Ovary (tissue), 9 donors: ENCODE results near the gene SPRED2. TPM values are rescaled to one million over a fixed set of nuclear protein-coding genes. Genes with fewer than 3 reads are reported as not detected.

Experiments used
- DNase-seq, 5 donors: peaks; one replicate each; pipeline ENCODE4 v3.0.0-alpha.2; 2019 to 2020
- H3K27ac ChIP-seq, 2 donors: fragments of 200-600 bp; one replicate each; pipeline versions ENCODE4 v1.5.1 to v1.8.0; 2019 to 2022
- H3K27me3 ChIP-seq: fragments of 200-600 bp; one replicate; pipeline ENCODE4 v1.8.0; 2022
- H3K36me3 ChIP-seq: fragments of 200-600 bp; sonication (generic); one replicate; pipeline ENCODE4 v1.5.1; 2019
- H3K4me1 ChIP-seq: one replicate; pipeline ENCODE4 v1.8.1; 2013; ENCODE audit warnings: mild to moderate bottlenecking, moderate library complexity; ENCODE audit not compliant: insufficient read depth
- H3K4me3 ChIP-seq: fragments of 200-600 bp; sonication (generic); one replicate; pipeline ENCODE4 v1.5.1; 2017
- H3K9me3 ChIP-seq, 2 donors: fragments of 200-600 bp in 1 of 2; sonication (generic) in 1 of 2; one replicate each; pipeline versions ENCODE4 v1.5.1 to v1.8.1; 2013 to 2019; ENCODE audit warnings: mild to moderate bottlenecking in 1 of 2, moderate library complexity in 1 of 2
- CTCF ChIP-seq, 3 donors: fragments of 450-650 bp in 2 of 3; fragments of 200-600 bp in 1 of 3; IDR thresholded peaks; one replicate each; pipeline versions ENCODE4 v1.5.1 to v1.8.0; 2016 to 2022; ENCODE audit warnings: antibody characterized with exemption in 3 of 3, mild to moderate bottlenecking in 1 of 3
- EP300 ChIP-seq: sonication (generic); formaldehyde crosslinking; IDR thresholded peaks from one replicate; pipeline ENCODE4 v1.6.1; 2017; ENCODE audit warnings: antibody characterized with exemption
- POLR2A ChIP-seq: fragments of 450-650 bp; IDR thresholded peaks from one replicate; pipeline ENCODE4 v1.6.1; 2017; ENCODE audit warnings: antibody characterized with exemption, mild to moderate bottlenecking, moderate library complexity
- WGBS, 3 donors: extraction: QIAGEN DNeasy Blood & Tissue Kit in 1 of 3; methylation state at CpG; one replicate each; pipeline versions ENCODE4 v1.1.5 to v1.1.7; 2013 to 2017; 5-methylcytosine and 5-hydroxymethylcytosine counted together
- intact Hi-C, 4 donors: fragments of 100-400 bp; cut with DNase I; formaldehyde crosslinking; loops; one replicate each; pipeline versions ENCODE4 v1.11.0 to v1.15.1; 2022 to 2023
- polyA plus RNA-seq, 2 donors: library from polyadenylated mRNA; stranded (reverse); fragments of 200-250 nt in 1 of 2; fragments of 350-450 nt in 1 of 2; fragmentation: Illumina TruSeq in 1 of 2; extraction: RNeasy Lipid Tissue Mini Kit (QIAGEN cat#74804) in 1 of 2; gene quantifications; one replicate each; pipeline ENCODE4 v1.2.3, GENCODE V29; 2013 to 2014
- total RNA-seq, 7 donors: library from RNA; depleted of rRNA in 2 of 7; stranded (reverse); fragments of >200 nt in 2 of 7; fragmentation: NEBNext Ultra II Directional in 3 of 7; extraction: Animal tissue kit (Norgen Biotek cat#: 25700) in 3 of 7; gene quantifications; one replicate each; pipeline versions ENCODE4 v1.1.0 to v1.2.4, GENCODE V29; 2016 to 2023
- donor health status: DM: no; HTN: no; CAD: no; lungs with moderate emphysema.
- donor health status: DM: no; HTN: no; CAD: no.
- donor health status: Bipolar disorder and iron deficiency.
- donor health status: DM: yes; HTN: yes; CAD: no.
- donor health status: DM: no; HTN: no; CAD: no.
- donor health status: DM: yes; HTN: yes; CAD: no.

The SPRED2 gene
- total and polyA plus RNA-seq, 9 donors = 13.1 to 32.9 (median 17.6) TPM

DNA sequence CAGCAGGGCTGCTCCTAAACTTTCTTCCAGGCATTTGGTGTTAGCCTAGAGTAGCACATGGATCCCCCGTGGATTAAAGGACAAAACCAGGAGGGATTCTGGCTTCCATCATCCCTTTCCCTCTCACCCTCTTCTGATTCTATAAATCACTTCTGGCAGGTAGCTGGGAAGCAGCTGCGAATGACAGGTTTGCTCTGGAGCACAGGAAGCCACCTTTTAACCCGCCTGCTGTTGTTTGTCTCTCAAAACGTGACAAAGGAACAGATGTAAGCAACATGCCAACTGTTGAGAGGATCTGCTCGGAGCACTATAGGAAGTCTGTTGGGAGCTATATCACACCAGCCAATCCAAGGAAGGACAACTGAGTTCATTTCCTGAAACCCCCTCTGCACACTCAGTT is 102.9 kb downstream of the SPRED2 start:
- no peak for DNase-seq
- 69 to 80% (median 74%) methylated on average over 5 of the region's 5 CpGs for WGBS, 3 donors
- intact Hi-C loops = no loop called here
- Histone ChIP-seq H3K4me1 (peaks cover 2% of the 10 kb centered on the region), H3K4me3 (no peak overlapping the region), H3K27ac (no peak overlapping the region), H3K36me3 (no peaks in the 10 kb centered on the region), H3K9me3 (no peaks in the 10 kb centered on the region), H3K27me3 (no peaks in the 10 kb centered on the region)
- TF ChIP-seq CTCF (IDR thresholded peaks at IDR 0.05) = no peak
- TF ChIP-seq POLR2A = no peak

GRCh38 chr2:65326276-65326675 is 106.1 kb downstream of the SPRED2 start:
- Histone ChIP-seq H3K27ac (no peak overlapping the region), H3K9me3 (no peaks in the 10 kb centered on the region), H3K4me3 (no peak overlapping the region), H3K4me1 (no peaks in the 10 kb centered on the region), H3K27me3 (no peaks in the 10 kb centered on the region), H3K36me3 (no peaks in the 10 kb centered on the region)
- WGBS, 3 donors = 91 to 97% (median 95%) methylated on average over 4 of the region's 4 CpGs
- no peak for TF ChIP-seq EP300
- TF ChIP-seq CTCF (IDR thresholded peaks at IDR 0.05) = no peak
- TF ChIP-seq POLR2A = no peak
- no peak for DNase-seq
- intact Hi-C loops = no loop called here

DNA sequence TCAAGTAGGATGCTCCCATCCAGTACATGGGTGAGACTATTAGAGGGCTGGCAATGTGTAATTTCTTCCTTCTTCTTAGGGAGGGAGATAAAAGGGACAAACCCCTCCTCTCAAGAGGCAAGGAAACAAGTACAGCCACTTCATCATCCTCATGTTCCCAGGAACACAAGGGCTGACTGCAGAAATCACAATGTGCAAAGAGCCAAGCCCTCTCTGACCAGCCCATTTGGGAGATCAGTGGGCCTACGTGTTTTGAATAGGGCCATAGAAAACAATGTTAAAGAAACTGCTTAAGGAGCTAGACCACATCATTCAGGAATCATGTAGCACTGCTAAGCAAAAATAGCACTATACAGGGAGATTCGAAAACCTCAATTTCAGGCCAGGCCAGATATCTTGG is 107.3 kb downstream of the SPRED2 start:
- Histone ChIP-seq H3K4me3 (no peak overlapping the region), H3K36me3 (no peaks in the 10 kb centered on the region), H3K27ac (no peak overlapping the region), H3K4me1 (no peaks in the 10 kb centered on the region), H3K9me3 (no peaks in the 10 kb centered on the region), H3K27me3 (no peaks in the 10 kb centered on the region)
- TF ChIP-seq EP300 (no peak), CTCF (IDR thresholded peaks at IDR 0.05) (no peak), POLR2A (no peak)
- intact Hi-C loops = no loop called here
- WGBS, 3 donors = 91 to 93% (median 92%) methylated on average over 2 of the region's 2 CpGs
- DNase-seq = no peak

DNA sequence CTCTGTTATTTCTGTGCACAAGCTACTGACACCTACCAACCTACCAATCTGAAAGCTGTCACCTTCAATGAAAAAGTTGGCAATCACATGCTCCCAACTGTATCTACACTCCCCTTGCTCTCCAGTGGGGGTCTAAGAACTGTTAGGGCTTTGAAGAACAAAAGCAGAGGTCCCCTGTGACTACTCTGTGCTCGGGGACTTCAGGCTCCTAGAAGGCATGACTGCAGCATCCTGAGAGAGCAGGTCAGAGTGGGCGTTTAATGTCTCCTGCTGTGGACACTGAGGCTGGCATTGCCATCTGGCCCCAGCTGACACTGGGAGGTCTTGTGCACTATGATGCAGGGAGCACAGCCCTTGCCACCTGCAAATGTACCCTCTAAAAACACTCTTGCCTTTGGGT is 111.5 kb downstream of the SPRED2 start:
- Histone ChIP-seq H3K27ac (no peak overlapping the region), H3K9me3 (no peaks in the 10 kb centered on the region), H3K36me3 (no peaks in the 10 kb centered on the region), H3K4me1 (peaks cover 6% of the 10 kb centered on the region), H3K27me3 (no peaks in the 10 kb centered on the region), H3K4me3 (no peak overlapping the region)
- TF ChIP-seq POLR2A = no peak
- no peak for DNase-seq
- intact Hi-C loops = no loop called here
- WGBS, 3 donors = 85 to 88% (median 87%) methylated on average over 2 of the region's 2 CpGs

DNA sequence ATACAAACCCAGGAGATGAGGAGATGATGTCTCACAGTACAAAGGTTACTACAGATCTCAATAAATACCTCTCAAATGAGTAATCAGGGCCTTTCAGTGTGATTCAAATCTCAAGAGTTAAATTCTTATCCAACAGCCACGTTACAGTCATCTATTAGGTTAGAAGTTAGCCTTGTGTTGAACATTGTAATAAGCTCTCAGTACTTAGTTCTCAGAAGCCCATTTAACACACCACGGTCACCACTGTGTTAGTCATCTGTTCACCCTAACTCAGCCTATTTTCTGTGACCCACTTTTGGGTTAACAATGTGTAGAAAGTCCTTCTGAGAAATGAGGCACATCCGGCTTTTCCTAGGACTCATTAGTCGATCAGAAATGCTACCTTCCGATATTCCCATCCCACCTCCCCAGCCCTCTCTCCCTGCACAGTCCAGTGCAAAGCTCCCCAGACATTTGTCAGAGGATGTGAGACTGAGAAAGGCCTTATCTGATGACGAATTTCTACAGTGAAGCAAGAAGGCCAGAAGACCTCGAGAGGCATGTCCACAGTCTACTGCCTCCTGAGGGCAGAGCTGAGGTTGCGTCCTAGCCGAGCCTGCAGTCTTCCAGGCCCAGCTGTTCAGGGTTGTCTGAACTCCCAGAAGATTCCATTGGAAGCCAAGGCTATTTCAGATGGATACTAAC is 112.2 kb downstream of the SPRED2 start:
- no peak overlapping the region for H3K4me3 ChIP-seq
- no peak overlapping the region for H3K27ac ChIP-seq
- no peaks in the 10 kb centered on the region for H3K27me3 ChIP-seq
- TF ChIP-seq CTCF (IDR thresholded peaks at IDR 0.05) (no peak), POLR2A (no peak), EP300 (no peak)
- DNase-seq = no peak
- WGBS, 3 donors = 64 to 67% (median 65%) methylated on average over 9 of the region's 9 CpGs
- peaks cover 7% of the 10 kb centered on the region for H3K4me1 ChIP-seq
- H3K9me3 ChIP-seq = no peaks in the 10 kb centered on the region
- intact Hi-C loops = no loop called here
- no peaks in the 10 kb centered on the region for H3K36me3 ChIP-seq
